Measurements from ENCODE around the gene IFNAR1. TPM values are rescaled to one million over a fixed set of nuclear protein-coding genes. Genes with fewer than 3 reads are reported as not detected.
A peak's percentile ranks its signal among the peaks of the same experiment; 100 is the strongest.
"Not testable (repeated sequence)": the region's sequence is repeated elsewhere in the genome, so short reads cannot be mapped to it uniquely, and the experiment has no call there.

Gene IFNAR1
- total and polyA plus RNA-seq, 9 donors = 20.6 to 47.9 (median 31.2) TPM

- Histone ChIP-seq H3K36me3 (no peaks in the 10 kb centered on the region), H3K9me3 (no peaks in the 10 kb centered on the region), H3K4me1 (ENCODE audit: insufficient read depth) (peaks cover 4% of the 10 kb centered on the region), H3K27me3 (no peaks in the 10 kb centered on the region), H3K27ac (no peak overlapping the region), H3K4me3 (no peak overlapping the region)
- DNase-seq = no peak
- 65 to 76% (median 67%) methylated on average over 4 of the region's 4 CpGs for WGBS, 3 donors
- intact Hi-C loops (cut with DNase I) = no loop called here
- TF ChIP-seq CTCF (IDR thresholded peaks at IDR 0.05) = no peak
- no peak for TF ChIP-seq POLR2A (IDR thresholded peaks at IDR 0.05)
- TF ChIP-seq EP300 (IDR thresholded peaks at IDR 0.05) = no peak
Observed at GRCh38 chr21:33359446-33359845, 34.7 kb downstream of the IFNAR1 start.

- no peaks in the 10 kb centered on the region for H3K27me3 ChIP-seq
- DNase-seq = peak in 1 of 5 donors; percentile 44
- H3K4me1 ChIP-seq (ENCODE audit: insufficient read depth) = peaks cover 4% of the 10 kb centered on the region
- no peak overlapping the region for H3K4me3 ChIP-seq
- H3K36me3 ChIP-seq = no peaks in the 10 kb centered on the region
- TF ChIP-seq POLR2A (IDR thresholded peaks at IDR 0.05) (no peak), CTCF (IDR thresholded peaks at IDR 0.05) (no peak)
- intact Hi-C loops (cut with DNase I) = loop anchor here in 1 of 4 donors (5.0 to 10.0 kb wide), 2 partner anchors 75 to 158 kb away; no protein-coding TSS in a partner anchor
- peak overlapping the region in 1 of 2 donors; percentile 43 for H3K27ac ChIP-seq
- 37 to 40% (median 38%) methylated on average over 6 of the region's 6 CpGs for WGBS, 3 donors
- no peaks in the 10 kb centered on the region for H3K9me3 ChIP-seq
Observed at GRCh38 chr21:33360281-33360680, 35.5 kb downstream of the IFNAR1 start.

GRCh38 chr21:33360881-33361602 is 36.3 kb downstream of the IFNAR1 start:
- intact Hi-C loops (cut with DNase I) = loop anchor here in 1 of 4 donors (5.0 to 10.0 kb wide), 2 partner anchors 74 to 159 kb away; no protein-coding TSS in a partner anchor
- 11 to 24% (median 18%) methylated on average over 14 of the region's 14 CpGs for WGBS, 3 donors

GRCh38 chr21:33362044-33362555 is 37.3 kb downstream of the IFNAR1 start:
- 36 to 54% (median 44%) methylated on average over 12 of the region's 12 CpGs for WGBS, 3 donors
- Histone ChIP-seq H3K36me3 (no peaks in the 10 kb centered on the region), H3K4me3 (no peak overlapping the region), H3K9me3 (no peaks in the 10 kb centered on the region), H3K27me3 (no peaks in the 10 kb centered on the region), H3K27ac (no peak overlapping the region), H3K4me1 (ENCODE audit: insufficient read depth) (peaks cover 4% of the 10 kb centered on the region)
- intact Hi-C loops (cut with DNase I) = loop anchor here in 1 of 4 donors (5.0 to 10.0 kb wide), 2 partner anchors 73 to 160 kb away; no protein-coding TSS in a partner anchor
- TF ChIP-seq CTCF (IDR thresholded peaks at IDR 0.05) (no peak), POLR2A (IDR thresholded peaks at IDR 0.05) (no peak), EP300 (IDR thresholded peaks at IDR 0.05) (no peak)
- DNase-seq = no peak

More at GRCh38 chr21:33360881-33361602, 36.3 kb downstream of the IFNAR1 start:
- TF ChIP-seq EP300 (IDR thresholded peaks at IDR 0.05) (no peak), CTCF (IDR thresholded peaks at IDR 0.05) (peak; percentile 53 to 62 (median 60))
- Histone ChIP-seq H3K27ac (peak overlapping the region; percentile 4 to 43), H3K27me3 (no peaks in the 10 kb centered on the region), H3K36me3 (no peaks in the 10 kb centered on the region), H3K4me1 (ENCODE audit: insufficient read depth) (peaks cover 4% of the 10 kb centered on the region), H3K9me3 (no peaks in the 10 kb centered on the region), H3K4me3 (no peak overlapping the region)
- peak; percentile 66 to 83 (median 76) for DNase-seq

GRCh38 chr21:33363911-33364609 is 39.3 kb downstream of the IFNAR1 start:
- intact Hi-C loops (cut with DNase I) = loop anchor here in 1 of 4 donors (5.0 to 10.0 kb wide), 2 partner anchors 71 to 162 kb away; no protein-coding TSS in a partner anchor
- 65 to 73% (median 70%) methylated on average over 10 of the region's 10 CpGs for WGBS, 3 donors
- not testable (repeated sequence) for H3K36me3 ChIP-seq

More at GRCh38 chr21:33363911-33364609, 39.3 kb downstream of the IFNAR1 start:
- not testable (repeated sequence) for H3K27me3 ChIP-seq; H3K9me3 ChIP-seq; H3K27ac ChIP-seq; DNase-seq; H3K4me3 ChIP-seq; H3K4me1 ChIP-seq (ENCODE audit: insufficient read depth)
